SK-N-MC (cell line): ENCODE measurements around the gene PGAP2.

Experiments
- EZH2 ChIP-seq: fragments of 200-600 bp; sonication (generic); IDR thresholded peaks from one replicate; pipeline ENCODE4 v1.6.1; 2017; ENCODE audit warnings: antibody characterized with exemption
- POLR2AphosphoS5 ChIP-seq: IDR thresholded peaks from 2 replicates; pipeline ENCODE4 v1.6.1; 2012; ENCODE audit warnings: mild to moderate bottlenecking, low read depth, low read length, borderline replicate concordance

DNA sequence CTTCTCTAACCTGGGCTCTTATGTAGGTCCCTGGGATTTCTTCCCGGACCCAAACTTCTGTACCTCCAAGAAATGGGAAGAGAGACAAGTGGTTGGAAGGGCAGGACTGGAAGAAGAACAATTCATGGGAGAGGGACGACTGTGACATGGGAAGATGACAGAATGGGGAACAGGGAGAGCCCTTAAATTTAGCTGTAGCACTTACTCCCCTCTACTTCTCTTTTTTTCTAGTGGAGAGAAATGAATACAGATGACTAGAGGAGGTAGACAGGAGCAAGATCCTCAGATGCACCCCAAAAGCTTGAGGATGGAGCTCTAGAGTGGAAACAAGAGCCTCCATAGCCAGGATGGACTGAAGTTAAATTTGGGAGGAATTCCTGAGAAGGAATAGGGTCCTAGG is 30.1 kb downstream of the PGAP2 start:
- TF ChIP-seq EZH2 (no peak), POLR2AphosphoS5 (no peak)
